Measurements from ENCODE around the gene SNAPC2.
"Not testable (repeated sequence)": the region's sequence is repeated elsewhere in the genome, so short reads cannot be mapped to it uniquely, and the experiment has no call there.

Gene SNAPC2

DNA sequence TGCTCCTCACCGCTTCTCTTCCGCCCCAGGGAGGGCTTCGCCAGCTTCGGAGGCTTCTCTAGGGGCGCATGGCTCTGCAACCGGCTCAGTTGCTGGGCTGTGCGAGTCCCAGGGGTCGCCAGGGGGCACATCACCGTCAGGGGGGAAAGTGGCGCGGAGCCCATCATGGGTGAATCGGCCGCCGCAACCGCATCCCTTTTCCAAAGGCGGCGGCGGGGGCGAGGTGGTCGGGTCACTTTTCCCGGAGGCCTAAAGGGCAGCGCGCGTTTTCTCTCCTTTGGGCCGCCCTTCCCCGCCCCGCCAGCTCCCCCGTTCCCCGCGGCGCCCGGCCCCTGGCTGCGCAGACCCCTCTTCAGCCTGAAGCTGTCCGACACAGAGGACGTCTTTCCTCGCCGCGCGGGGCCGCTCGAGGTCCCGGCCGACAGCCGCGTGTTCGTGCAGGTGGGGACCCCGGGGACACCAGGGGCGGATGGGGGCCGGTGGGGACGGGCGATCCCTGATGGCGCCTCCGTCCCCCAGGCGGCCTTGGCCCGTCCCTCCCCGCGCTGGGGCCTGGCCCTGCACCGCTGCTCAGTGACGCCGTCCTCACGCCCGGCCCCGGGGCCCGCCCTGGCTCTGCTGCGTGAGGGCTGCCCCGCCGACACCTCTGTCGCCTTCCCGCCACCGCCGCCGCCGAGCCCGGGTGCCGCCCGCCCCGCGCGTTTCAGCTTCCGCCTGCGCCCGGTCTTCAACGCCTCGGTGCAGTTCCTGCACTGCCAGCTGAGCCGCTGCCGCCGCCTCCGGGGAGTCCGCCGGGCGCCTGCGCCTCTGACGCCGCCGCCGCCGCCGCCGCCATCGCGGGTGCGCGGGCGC lies 3.8 kb upstream of the SNAPC2 start:
- TF ChIP-seq CTCF (conservative IDR thresholded peaks at IDR 0.05; ENCODE audit: low read depth): peak; percentile 12; the same call in 1 of the 2 replicates
- CTCF ChIA-PET: interaction anchor here (0.6 kb wide), 2 partner anchors 38 to 116 kb away, joined by 3 to 5 read pairs; no protein-coding TSS in a partner anchor
- peak overlapping the region; percentile 70 for H3K27ac ChIP-seq
- POLR2A ChIA-PET (ENCODE audit: low non-redundant PET): interaction anchor here (0.6 kb wide), 2 partner anchors 12 to 13 kb away, joined by 3 to 4 read pairs; partner anchors contain the start of gene MAP2K7
- DNase-seq (ENCODE audit: low spot score): no peak

- POLR2A ChIA-PET (ENCODE audit: low non-redundant PET): no interaction called here
- no peak for TF ChIP-seq CTCF (conservative IDR thresholded peaks at IDR 0.05; ENCODE audit: low read depth)
- H3K27ac ChIP-seq: peak overlapping the region; percentile 70
- CTCF ChIA-PET: no interaction called here
- DNase-seq (ENCODE audit: low spot score): no peak
These were observed 3.2 kb upstream of the SNAPC2 start for GRCh38 chr19:7916955-7917266.

DNA sequence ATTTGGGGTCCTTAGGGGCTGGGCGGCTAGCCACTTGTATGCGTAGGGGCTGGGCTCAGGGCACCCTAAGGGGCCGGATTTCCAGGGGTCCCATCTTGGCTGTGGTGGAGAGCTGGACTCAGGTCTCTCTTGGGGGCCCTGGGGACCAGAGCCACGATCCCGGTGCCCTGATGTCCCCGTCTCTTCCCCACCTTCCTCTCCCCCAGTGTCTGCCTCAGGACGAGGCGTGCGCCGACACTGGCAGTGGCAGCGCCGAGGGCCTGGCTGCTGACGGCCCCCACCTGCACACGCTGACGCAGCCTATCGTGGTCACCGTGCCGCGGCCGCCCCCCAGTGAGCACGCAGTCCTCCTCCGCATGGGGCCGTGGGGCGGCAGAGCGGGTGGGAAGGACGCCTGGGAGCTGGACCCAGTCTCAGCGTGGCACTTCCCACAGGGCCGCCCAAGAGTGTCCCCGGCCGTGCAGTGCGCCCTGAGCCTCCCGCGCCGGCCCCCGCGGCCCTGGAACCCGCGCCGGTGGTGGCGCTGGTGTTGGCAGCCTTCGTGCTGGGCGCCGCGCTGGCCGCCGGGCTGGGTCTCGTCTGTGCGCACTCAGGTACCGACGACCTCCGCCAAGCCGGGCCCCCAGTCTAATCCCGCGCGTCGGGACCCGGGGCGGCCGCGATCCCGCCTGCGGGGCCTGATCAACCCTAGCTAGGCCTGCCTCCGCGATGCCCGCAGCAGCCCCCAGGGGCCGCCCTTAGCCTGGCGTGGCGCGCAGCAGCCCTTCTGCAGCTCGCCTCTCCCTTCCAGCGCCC lies 2.7 kb upstream of the SNAPC2 start:
- ChIA-PET POLR2A (ENCODE audit: low non-redundant PET) (no interaction called here), CTCF (interaction anchor here (0.5 kb wide), 1 partner anchor 11 kb away, joined by 9 read pairs; no protein-coding TSS in a partner anchor)
- TF ChIP-seq CTCF (conservative IDR thresholded peaks at IDR 0.05; ENCODE audit: low read depth): peak; percentile 82
- peak overlapping the region; percentile 70 for H3K27ac ChIP-seq
- no peak for DNase-seq (ENCODE audit: low spot score)

DNA sequence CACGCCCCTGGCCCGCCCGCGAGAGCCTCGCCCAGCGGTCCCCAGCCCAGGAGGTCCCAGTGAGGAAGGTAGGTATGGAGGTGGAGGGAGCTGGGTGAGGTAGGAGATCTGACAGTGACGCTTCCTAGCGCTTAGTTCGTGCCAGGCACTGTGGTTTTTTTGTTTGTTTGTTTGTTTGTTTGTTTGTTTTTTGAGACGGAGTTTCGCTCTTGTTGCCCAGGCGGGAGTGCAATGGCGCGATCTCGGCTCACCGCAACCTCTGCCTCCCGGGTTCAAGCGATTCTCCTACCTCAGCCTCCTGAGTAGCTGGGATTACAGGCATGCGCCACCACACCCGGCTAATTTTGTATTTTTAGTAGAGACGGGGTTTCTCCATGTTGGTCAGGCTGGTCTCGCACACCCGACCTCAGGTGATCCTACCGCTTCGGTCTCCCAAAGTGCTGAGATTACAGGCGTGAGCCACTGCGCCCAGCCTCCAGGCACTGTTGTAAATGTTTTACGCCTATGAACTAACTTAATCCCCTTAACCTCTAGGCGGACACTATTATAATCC lies 2.0 kb upstream of the SNAPC2 start:
- peak overlapping the region; percentile 70 for H3K27ac ChIP-seq
- ChIA-PET CTCF (interaction anchor here (0.7 kb wide), 3 partner anchors 36 to 155 kb away, joined by 3 read pairs; no protein-coding TSS in a partner anchor), POLR2A (ENCODE audit: low non-redundant PET) (interaction anchor here (0.6 kb wide), 1 partner anchor 16 kb away, joined by 3 read pairs; no protein-coding TSS in a partner anchor)
- peak; percentile 40 for TF ChIP-seq CTCF (conservative IDR thresholded peaks at IDR 0.05; ENCODE audit: low read depth)
- not testable (repeated sequence) for DNase-seq (ENCODE audit: low spot score)

DNA sequence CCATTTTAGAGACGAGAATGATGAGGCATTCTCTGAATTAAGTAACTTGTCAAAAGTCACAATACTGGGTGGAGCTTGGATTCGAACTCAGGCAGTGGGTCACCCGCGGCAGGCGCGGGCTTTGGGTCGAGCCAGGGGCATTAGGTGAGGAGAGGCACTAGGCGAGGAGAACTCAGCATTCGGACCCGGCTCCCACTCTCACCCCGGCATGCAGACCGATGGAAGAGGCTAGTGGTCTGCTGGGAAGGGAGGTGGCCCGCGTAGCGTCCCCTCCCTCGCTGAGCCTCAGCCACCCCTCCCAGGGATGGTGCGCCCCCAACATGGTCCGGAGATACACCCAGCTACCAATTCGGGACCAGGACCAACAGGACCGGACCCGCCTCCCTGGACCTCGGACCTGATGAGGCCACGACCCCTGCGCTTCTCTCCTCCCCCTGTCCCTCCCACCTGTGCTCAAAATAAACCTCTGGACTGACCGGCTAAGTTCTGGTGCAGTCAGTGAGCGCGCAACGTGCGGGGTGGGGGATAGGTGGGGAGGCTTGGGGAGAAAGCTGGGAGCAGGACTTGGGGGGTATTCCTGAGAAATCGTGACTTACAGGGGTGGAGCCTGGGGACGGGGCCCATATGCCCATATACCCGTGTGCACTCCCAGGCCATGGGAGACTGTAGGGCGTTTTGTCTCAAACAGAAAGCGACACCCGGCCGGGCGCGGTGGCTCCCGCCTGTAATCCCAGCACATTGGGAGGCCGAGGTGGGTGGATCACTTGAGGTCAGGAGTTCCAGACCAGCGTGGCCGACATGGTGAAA lies 1.3 kb upstream of the SNAPC2 start:
- peak overlapping the region; percentile 88 for H3K27ac ChIP-seq
- DNase-seq (ENCODE audit: low spot score): no peak
- TF ChIP-seq CTCF (conservative IDR thresholded peaks at IDR 0.05; ENCODE audit: low read depth): no peak
- POLR2A ChIA-PET (ENCODE audit: low non-redundant PET): interaction anchor here (0.6 kb wide), 1 partner anchor 16 kb away, joined by 3 read pairs; no protein-coding TSS in a partner anchor
- CTCF ChIA-PET: interaction anchor here (0.6 to 1.6 kb wide), 5 partner anchors 35 to 238 kb away, joined by 3 to 8 read pairs (median 3); no protein-coding TSS in a partner anchor

Measured in RWPE1 (cell line).